GM19328 (cell line): ENCODE results near the gene TM7SF2.
A peak's percentile ranks its signal among the peaks of the same experiment; 100 is the strongest.

Experiments used
- ATAC-seq: cut with Tn5 transposase; IDR thresholded peaks from one replicate; pipeline ENCODE4 v1.9.1; 2021; ENCODE audit warnings: mild to moderate bottlenecking, moderate library complexity; ENCODE audit not compliant: unreplicated experiment

TM7SF2 gene

DNA sequence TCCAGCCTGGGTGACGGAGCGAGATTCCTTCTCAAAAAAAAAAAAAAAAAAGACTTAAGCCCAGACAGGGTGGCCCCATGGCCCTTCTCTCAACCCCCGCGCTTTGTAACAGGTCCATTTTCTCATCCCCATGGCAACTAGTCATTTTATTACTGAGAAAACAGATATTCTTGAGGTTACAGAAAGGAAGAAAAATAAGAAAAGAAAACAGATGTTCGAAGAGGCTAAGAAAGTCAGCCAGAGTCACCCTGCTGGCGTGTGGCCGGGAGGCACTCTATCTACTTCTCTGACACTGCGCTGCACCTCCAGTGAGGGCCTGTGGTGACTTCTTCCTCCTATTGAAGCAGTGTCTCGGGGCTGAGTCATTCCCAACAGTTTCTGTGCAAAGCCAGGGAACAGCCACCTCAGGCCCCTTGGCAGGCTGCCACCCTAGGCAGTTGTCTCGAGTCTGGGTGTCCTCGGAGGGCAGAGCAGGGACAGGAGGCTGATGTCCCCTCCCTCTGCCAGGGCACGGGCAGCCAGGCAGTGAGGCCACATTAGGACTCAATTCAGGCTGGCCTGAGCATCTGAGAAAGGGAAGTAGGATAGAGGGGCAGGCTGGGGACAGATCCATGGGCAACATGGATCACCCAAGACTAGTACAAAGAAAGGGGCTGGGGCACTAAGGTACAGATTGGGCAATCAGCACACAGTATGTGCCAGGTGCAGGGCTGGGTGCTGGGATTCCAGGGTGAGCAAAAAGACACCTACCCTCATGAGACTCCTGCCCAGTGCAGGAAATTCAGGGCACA lies 39.0 kb downstream of the TM7SF2 start:
- no peak for ATAC-seq

GRCh38 chr11:65151331-65151899 lies 39.7 kb downstream of the TM7SF2 start:
- ATAC-seq, result no peak

DNA sequence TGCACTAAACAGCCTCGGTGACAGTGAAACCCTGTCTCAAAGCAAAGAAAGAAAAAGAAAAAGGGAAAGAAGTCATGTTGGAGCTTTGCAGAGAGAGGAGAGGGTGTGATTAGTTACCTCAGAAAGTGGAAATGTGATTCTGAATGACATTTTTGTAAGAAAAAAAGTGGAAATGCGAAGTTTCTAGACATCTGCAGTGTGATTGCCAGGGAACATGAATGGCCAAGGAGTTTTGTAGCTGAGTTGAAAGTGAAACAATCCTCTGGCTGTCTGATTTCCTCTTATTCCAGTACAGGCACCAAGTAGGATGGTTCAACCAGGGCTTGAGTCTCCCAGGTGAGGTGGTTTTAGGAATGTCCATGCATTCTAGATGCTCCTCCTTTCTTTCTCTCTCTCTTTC lies 40.5 kb downstream of the TM7SF2 start:
- no peak for ATAC-seq

DNA sequence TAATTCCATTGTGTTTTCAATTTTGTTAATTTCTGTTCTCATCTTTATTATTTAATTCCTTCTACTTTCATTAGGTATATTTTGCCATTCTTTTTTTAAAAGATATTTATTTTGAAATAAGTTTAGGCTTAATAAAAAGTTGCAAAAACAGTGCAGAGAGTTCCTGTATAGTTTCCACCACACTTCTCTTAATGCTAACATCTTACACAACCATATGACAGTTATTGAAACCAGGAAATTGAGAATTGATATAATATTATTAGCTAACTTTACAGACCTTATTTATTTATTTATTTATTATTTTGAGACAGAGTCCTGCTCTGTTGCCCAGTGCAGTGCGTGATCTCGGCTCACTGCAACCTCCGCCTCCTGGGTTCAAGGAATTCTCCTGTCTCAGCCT lies 44.6 kb downstream of the TM7SF2 start:
- no peak for ATAC-seq

DNA sequence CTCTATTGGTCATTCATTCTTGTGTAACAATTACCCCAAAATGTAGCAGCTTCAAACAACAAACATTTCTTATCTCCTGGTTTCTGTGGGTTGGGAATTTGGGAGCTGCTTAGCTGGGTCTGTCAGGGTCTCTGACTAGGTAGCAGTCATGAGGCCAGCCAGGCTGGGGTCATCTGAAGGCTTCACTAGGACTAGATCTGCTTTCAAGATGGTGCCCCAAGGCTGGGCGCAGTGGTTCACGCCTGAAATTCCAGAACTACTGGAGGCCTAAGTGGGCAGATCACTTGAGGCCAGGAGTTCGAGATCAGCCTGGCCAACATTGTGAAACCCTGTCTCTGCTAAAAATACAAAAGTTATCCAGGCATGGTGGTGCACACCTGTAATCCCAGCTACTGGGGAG lies 45.3 kb downstream of the TM7SF2 start:
- no peak for ATAC-seq

- ATAC-seq, result no peak
These were observed 45.7 kb downstream of the TM7SF2 start for GRCh38 chr11:65157336-65157735.

DNA sequence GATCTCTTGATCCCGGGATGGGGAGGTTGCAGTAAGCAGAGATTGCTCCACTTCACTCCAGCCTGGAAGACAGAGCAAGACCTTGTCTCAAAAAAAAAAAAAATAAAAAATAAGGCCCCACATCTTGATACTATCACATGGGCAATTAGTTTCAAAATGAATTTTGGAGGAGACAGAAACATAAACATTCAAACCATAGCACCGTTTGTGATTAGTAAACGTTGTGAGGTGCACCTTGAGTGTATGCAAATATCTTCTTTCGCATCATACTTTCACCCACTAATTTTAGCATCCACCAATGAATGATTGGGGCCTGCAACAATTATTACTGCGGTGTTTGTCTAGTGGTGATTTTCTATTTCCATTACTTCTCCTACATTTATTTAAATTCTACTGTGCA lies 47.3 kb downstream of the TM7SF2 start:
- ATAC-seq, result peak; percentile 64

DNA sequence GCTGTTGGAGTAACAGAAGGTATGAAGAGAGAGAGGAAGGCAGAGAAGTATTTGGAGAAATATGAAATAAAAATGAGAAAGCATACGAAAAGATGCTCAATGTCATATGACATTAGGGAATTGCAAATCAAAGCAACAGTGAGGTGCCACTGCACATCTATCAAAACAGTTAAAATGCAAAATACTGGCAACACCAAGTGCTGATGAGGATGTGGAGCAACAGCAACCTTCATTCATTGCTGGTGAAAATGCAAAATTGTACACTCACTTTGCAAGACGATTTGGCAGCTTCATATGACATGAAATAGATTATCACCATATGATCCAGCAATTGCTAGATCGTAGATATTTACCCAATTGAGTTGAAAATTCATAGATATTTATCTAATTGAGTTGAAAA lies 49.0 kb downstream of the TM7SF2 start:
- ATAC-seq, result no peak

DNA sequence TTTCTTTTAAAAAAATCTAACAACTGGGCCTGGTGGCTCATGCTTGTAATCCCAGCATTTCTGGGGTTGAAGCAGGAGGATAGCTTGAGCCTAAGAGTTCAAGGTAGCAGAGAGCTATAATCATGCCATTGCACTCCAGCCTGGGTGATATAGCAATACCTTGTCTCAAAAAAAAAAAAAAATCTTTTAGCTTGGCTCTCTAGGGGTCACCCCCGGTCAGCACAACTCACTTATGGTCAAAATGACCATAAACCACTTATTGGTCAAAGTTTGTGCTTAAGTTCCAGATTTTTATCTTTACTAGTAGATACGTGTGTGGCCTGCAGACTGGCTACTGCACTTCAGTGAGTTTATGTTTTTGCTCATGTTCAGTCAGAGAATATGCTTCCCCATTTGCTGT lies 52.0 kb downstream of the TM7SF2 start:
- no peak for ATAC-seq
